ENCODE measurements around the gene HEATR5B. TPM values are rescaled to one million over a fixed set of nuclear protein-coding genes. Genes with fewer than 3 reads are reported as not detected.

Gene HEATR5B
- polyA plus RNA-seq, 1 of the 3 experiments (the other 2 are of a cell fraction), result 10.8 TPM

- TF ChIP-seq, protein P1, sequence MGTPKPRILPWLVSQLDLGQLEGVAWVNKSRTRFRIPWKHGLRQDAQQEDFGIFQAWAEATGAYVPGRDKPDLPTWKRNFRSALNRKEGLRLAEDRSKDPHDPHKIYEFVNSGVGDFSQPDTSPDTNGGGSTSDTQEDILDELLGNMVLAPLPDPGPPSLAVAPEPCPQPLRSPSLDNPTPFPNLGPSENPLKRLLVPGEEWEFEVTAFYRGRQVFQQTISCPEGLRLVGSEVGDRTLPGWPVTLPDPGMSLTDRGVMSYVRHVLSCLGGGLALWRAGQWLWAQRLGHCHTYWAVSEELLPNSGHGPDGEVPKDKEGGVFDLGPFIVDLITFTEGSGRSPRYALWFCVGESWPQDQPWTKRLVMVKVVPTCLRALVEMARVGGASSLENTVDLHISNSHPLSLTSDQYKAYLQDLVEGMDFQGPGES (IDR thresholded peaks at IDR 0.05; ENCODE audit: low read depth, low read length), result no peak
- TF ChIP-seq MEF2A (IDR thresholded peaks at IDR 0.05; ENCODE audit: borderline replicate concordance, low read depth) (no peak), JUND (IDR thresholded peaks at IDR 0.05) (no peak)
- TF ChIP-seq, protein P2, sequence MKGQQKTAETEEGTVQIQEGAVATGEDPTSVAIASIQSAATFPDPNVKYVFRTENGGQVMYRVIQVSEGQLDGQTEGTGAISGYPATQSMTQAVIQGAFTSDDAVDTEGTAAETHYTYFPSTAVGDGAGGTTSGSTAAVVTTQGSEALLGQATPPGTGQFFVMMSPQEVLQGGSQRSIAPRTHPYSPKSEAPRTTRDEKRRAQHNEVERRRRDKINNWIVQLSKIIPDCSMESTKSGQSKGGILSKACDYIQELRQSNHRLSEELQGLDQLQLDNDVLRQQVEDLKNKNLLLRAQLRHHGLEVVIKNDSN (IDR thresholded peaks at IDR 0.05; ENCODE audit: borderline replicate concordance, low read depth), result no peak
Measured at GRCh38 chr2:37080266-37080665, 3.9 kb downstream of the HEATR5B start (continued).

GRCh38 chr2:37070931-37071330 is 13.2 kb downstream of the HEATR5B start:
- Histone ChIP-seq H3K27me3 (ENCODE audit: insufficient read depth) (no peaks in the 10 kb centered on the region), H3K4me1 (ENCODE audit: control insufficient read depth in 1 of 2, insufficient read depth in 2 of 2, low read depth in 1 of 2, low read length in 1 of 2) (no peaks in the 10 kb centered on the region), H3K27ac (ENCODE audit: low read depth in 2 of 2, low read length in 1 of 2) (no peak overlapping the region), H3K4me2 (no peak overlapping the region), H2AFZ (ENCODE audit: low read depth) (no peak overlapping the region), H3K9me3 (no peaks in the 10 kb centered on the region), H3K36me3 (replicated peaks in 1 of 2; ENCODE audit: control insufficient read depth in 1 of 2, insufficient read depth in 2 of 2, low read length in 1 of 2) (peaks cover 75 to 83% of the 10 kb centered on the region in 2 experiments), H3K79me2 (ENCODE audit: insufficient read depth) (0 out of 2 replicates have a peak, but pooled peaks cover 3% of the 10 kb centered on the region), H4K20me1 (ENCODE audit: insufficient read depth) (no peaks in the 10 kb centered on the region), H3K9ac (no peak overlapping the region), H3K9me2 (no peaks in the 10 kb centered on the region), H3K4me3 (ENCODE audit: low read depth in 2 of 2, low read length in 1 of 2) (no peak overlapping the region), H3F3A (replicated peaks; ENCODE audit: insufficient read depth) (no peaks in the 10 kb centered on the region)
- no peak for DNase-seq
- POLR2A ChIA-PET, result no interaction called here
- CTCF ChIA-PET, result no interaction called here
- 100% methylated on average over 2 of the region's 2 CpGs for WGBS (ENCODE audit: low lambda C conversion rate)
- TF ChIP-seq POLR2AphosphoS5 (IDR thresholded peaks at IDR 0.05; ENCODE audit: low read depth, low read length), result no peak
- no peak for TF ChIP-seq GABPA (IDR thresholded peaks at IDR 0.05; ENCODE audit: low read depth)
- no peak for TF ChIP-seq RCOR1 (IDR thresholded peaks at IDR 0.05; ENCODE audit: low read length)
- TF ChIP-seq RXRA (IDR thresholded peaks at IDR 0.05; ENCODE audit: borderline replicate concordance, low read depth), result no peak
- no peak for TF ChIP-seq SMC3 (IDR thresholded peaks at IDR 0.05; ENCODE audit: low read depth, low read length)
- no peak for TF ChIP-seq TAF1 (IDR thresholded peaks at IDR 0.05; ENCODE audit: borderline replicate concordance, low read depth, low read length)
- TF ChIP-seq, protein P1 (IDR thresholded peaks at IDR 0.05; ENCODE audit: low read depth, low read length), result no peak

DNA sequence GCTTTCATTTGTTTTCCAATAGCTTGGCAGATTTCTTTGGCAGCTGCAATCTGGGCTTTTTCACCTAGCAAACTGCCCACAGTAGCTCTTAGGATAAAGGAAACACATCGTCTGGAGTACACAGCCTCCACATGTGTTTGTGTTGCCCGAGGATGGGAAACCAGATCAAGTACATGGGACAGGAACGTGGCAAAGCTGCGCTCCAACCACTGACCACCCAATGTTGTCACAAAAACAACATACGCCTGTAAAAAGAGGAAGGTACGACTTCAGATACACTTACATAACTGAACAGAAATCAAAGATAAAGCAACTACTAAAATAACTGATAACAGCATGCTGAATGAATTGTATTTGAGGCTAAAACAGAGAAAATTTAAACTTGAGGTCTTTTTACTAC is 15.5 kb downstream of the HEATR5B start:
- 83% methylated on average over 6 of the region's 6 CpGs for WGBS (ENCODE audit: low lambda C conversion rate)

More for the DNA sequence above, 15.5 kb downstream of the HEATR5B start:
- CTCF ChIA-PET, result interaction anchor here (1.1 to 2.6 kb wide), 3 partner anchors 10 to 20 kb away, joined by 3 to 5 read pairs (median 3); no protein-coding TSS in a partner anchor
- no peaks in the 10 kb centered on the region for H4K20me1 ChIP-seq (ENCODE audit: insufficient read depth)
- H3K9me3 ChIP-seq, result no peaks in the 10 kb centered on the region
- H3K79me2 ChIP-seq (ENCODE audit: insufficient read depth), result no peaks in the 10 kb centered on the region
- H3K27ac ChIP-seq (ENCODE audit: low read depth in 2 of 2, low read length in 1 of 2), result no peak overlapping the region
- no peak overlapping the region for H3K4me3 ChIP-seq (ENCODE audit: low read depth in 2 of 2, low read length in 1 of 2)
- H3F3A ChIP-seq (replicated peaks; ENCODE audit: insufficient read depth), result no peaks in the 10 kb centered on the region
- POLR2A ChIA-PET, result no interaction called here
- H2AFZ ChIP-seq (ENCODE audit: low read depth), result no peak overlapping the region
- TF ChIP-seq, protein P3, sequence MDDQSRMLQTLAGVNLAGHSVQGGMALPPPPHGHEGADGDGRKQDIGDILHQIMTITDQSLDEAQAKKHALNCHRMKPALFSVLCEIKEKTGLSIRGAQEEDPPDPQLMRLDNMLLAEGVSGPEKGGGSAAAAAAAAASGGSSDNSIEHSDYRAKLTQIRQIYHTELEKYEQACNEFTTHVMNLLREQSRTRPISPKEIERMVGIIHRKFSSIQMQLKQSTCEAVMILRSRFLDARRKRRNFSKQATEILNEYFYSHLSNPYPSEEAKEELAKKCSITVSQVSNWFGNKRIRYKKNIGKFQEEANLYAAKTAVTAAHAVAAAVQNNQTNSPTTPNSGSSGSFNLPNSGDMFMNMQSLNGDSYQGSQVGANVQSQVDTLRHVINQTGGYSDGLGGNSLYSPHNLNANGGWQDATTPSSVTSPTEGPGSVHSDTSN (IDR thresholded peaks at IDR 0.05), result no peak
- TF ChIP-seq TEAD4 (IDR thresholded peaks at IDR 0.05; ENCODE audit: borderline replicate concordance, insufficient read depth), result no peak
- TF ChIP-seq POLR2AphosphoS5 (IDR thresholded peaks at IDR 0.05; ENCODE audit: low read depth, low read length), result no peak
- no peak for TF ChIP-seq NFIC (IDR thresholded peaks at IDR 0.05; ENCODE audit: borderline replicate concordance)
- TF ChIP-seq, protein P1 (IDR thresholded peaks at IDR 0.05; ENCODE audit: low read depth, low read length), result no peak
- TF ChIP-seq, protein P4, sequence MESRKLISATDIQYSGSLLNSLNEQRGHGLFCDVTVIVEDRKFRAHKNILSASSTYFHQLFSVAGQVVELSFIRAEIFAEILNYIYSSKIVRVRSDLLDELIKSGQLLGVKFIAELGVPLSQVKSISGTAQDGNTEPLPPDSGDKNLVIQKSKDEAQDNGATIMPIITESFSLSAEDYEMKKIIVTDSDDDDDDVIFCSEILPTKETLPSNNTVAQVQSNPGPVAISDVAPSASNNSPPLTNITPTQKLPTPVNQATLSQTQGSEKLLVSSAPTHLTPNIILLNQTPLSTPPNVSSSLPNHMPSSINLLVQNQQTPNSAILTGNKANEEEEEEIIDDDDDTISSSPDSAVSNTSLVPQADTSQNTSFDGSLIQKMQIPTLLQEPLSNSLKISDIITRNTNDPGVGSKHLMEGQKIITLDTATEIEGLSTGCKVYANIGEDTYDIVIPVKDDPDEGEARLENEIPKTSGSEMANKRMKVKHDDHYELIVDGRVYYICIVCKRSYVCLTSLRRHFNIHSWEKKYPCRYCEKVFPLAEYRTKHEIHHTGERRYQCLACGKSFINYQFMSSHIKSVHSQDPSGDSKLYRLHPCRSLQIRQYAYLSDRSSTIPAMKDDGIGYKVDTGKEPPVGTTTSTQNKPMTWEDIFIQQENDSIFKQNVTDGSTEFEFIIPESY (IDR thresholded peaks at IDR 0.05; ENCODE audit: borderline replicate concordance, low read depth), result no peak
- no peak for TF ChIP-seq MXI1 (IDR thresholded peaks at IDR 0.05; ENCODE audit: low read depth, low read length)
- no peak for TF ChIP-seq SIN3A (IDR thresholded peaks at IDR 0.05; ENCODE audit: borderline replicate concordance, low read depth, low read length)
- no peak for TF ChIP-seq FOSL2 (IDR thresholded peaks at IDR 0.05; ENCODE audit: borderline replicate concordance, low read depth)
- H3K4me2 ChIP-seq, result no peak overlapping the region
- H3K4me1 ChIP-seq (ENCODE audit: control insufficient read depth in 1 of 2, insufficient read depth in 2 of 2, low read depth in 1 of 2, low read length in 1 of 2), result no peaks in the 10 kb centered on the region
- DNase-seq, result no peak
- H3K36me3 ChIP-seq (replicated peaks in 1 of 2; ENCODE audit: control insufficient read depth in 1 of 2, insufficient read depth in 2 of 2, low read length in 1 of 2), result peaks cover 71 to 87% of the 10 kb centered on the region in 2 experiments
- no peaks in the 10 kb centered on the region for H3K27me3 ChIP-seq (ENCODE audit: insufficient read depth)
- no peak overlapping the region for H3K9ac ChIP-seq
- no peaks in the 10 kb centered on the region for H3K9me2 ChIP-seq

Data from SK-N-SH (cell line).